ENCODE measurements around the gene RAC2.

RAC2 gene

DNA sequence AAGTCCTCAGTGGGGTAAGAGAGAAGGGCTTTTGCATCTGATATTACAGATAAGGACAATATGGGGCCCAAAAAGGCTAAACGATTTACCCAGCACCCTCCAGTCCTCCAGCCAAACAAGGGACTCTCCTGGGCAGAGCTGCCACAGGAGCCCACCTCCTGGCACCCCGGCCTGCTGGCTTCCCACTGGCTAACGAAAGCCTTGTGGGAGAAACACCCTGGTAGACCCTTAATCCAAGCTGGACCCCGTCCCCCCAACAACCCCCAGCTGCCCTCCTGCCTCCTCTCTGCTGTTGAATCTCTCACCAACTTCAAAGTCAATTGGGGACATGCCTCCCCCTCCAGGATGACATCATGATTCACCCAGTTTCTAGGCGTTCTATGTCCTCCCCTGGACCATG, 66.8 kb downstream of the RAC2 start:
- peaks cover 6% of the 10 kb centered on the region for H3K36me3 ChIP-seq (ENCODE audit: control insufficient read depth, insufficient read depth, low read length)
- H3K9me3 ChIP-seq (ENCODE audit: control insufficient read depth, low read length) = no peaks in the 10 kb centered on the region
- H3K27ac ChIP-seq (ENCODE audit: low read depth, low read length, severe bottlenecking) = no peak overlapping the region
- WGBS, 2 experiments (ENCODE audit: insufficient coverage in 2 of 2) = 88 to 92% methylated on average over 2 to 5 of the region's 5 CpGs
- no peak overlapping the region for H3K4me3 ChIP-seq (ENCODE audit: extremely low read depth, insufficient read depth, low read length, poor library complexity, severe bottlenecking)
- H3K4me1 ChIP-seq (ENCODE audit: control insufficient read depth, insufficient read depth, low read length, poor library complexity, severe bottlenecking) = peaks cover 18% of the 10 kb centered on the region

DNA sequence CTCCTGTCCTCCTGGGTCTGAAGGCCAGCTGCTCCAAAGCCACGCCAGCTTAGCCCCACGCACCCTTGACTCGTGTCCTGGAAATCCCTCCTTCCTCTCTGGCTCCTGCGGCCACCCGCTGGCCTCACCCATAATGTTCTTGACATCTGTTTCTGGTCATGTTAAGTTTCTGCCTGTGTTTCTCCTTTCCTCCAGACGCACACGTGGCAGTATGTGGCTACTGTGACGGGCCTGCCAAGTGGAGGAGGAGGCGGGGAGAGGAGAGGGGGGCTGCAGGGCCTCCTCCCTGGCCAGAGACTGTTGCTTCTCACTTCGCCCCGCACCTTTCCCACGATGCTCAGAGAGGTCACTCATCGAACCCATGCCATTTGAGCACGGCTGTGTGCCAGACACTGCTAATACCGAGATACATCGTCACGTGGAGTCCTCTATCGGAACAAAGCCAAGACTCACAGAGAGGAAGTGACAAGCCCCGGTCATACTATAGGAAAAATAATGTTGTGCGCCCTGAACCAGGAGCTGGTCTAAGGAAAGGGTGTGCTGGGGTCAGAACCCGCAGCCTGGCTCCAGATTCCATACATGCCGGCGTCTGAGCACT, 67.5 kb downstream of the RAC2 start:
- H3K4me3 ChIP-seq (ENCODE audit: extremely low read depth, insufficient read depth, low read length, poor library complexity, severe bottlenecking) = no peak overlapping the region
- peaks cover 4% of the 10 kb centered on the region for H3K36me3 ChIP-seq (ENCODE audit: control insufficient read depth, insufficient read depth, low read length)
- no peaks in the 10 kb centered on the region for H3K9me3 ChIP-seq (ENCODE audit: control insufficient read depth, low read length)
- H3K4me1 ChIP-seq (ENCODE audit: control insufficient read depth, insufficient read depth, low read length, poor library complexity, severe bottlenecking) = peaks cover 18% of the 10 kb centered on the region
- H3K27ac ChIP-seq (ENCODE audit: low read depth, low read length, severe bottlenecking) = no peak overlapping the region
- whole genome bisulfite sequencing, 2 experiments (ENCODE audit: insufficient coverage in 2 of 2) = 90 to 94% methylated on average over 14 to 21 of the region's 23 CpGs

DNA sequence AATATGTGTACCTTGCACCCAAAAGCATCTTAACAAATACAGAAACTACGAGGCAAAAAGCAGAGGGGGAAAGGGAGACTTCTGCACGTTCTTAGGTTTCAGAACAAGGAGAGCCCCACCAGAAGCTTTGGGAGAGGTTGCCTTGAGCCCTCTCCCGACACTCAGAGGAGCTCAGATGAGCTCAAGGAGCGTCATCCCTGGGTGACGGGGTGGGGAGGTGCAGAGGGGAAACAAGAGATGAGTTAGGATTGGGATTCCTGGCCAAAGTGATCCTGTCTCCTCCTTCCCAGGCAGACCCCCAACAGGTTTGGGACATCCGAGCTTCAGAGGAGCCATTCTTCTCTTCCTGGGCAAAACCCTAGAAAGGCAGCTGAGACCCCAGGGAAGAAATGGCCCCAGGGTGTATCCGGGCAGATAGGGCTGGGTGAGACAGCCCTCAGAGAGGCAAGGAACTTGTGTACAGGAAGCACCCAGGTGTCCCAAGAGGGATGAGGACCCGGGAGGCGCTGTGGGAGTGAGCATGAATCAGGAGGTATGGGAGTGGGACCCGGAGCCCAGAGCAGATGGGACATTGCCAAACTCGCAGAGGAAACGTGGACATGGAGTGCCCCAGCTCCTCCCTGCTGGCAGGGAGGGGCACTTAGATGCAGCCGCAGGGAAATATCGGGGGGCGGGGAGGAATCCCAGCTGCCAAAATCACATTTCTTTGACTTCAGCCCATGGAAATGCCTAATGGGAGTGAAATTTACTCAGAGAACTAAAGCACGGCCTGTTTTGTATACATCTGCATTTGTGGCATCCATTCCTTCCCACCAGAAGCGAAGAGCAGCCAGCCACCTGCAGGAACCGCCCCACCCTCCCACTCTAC, 68.4 kb downstream of the RAC2 start:
- Histone ChIP-seq H3K27ac (ENCODE audit: low read depth, low read length, severe bottlenecking) (no peak overlapping the region), H3K4me1 (ENCODE audit: control insufficient read depth, insufficient read depth, low read length, poor library complexity, severe bottlenecking) (peaks cover 18% of the 10 kb centered on the region), H3K9me3 (ENCODE audit: control insufficient read depth, low read length) (no peaks in the 10 kb centered on the region), H3K36me3 (ENCODE audit: control insufficient read depth, insufficient read depth, low read length) (no peaks in the 10 kb centered on the region), H3K4me3 (ENCODE audit: extremely low read depth, insufficient read depth, low read length, poor library complexity, severe bottlenecking) (no peak overlapping the region)
- WGBS, 2 experiments (ENCODE audit: insufficient coverage in 2 of 2) = 86 to 92% methylated on average over 12 to 15 of the region's 18 CpGs

Measured in mesodermal cell (in vitro differentiated cells).